ENCODE results near the gene FXYD4.

DNA sequence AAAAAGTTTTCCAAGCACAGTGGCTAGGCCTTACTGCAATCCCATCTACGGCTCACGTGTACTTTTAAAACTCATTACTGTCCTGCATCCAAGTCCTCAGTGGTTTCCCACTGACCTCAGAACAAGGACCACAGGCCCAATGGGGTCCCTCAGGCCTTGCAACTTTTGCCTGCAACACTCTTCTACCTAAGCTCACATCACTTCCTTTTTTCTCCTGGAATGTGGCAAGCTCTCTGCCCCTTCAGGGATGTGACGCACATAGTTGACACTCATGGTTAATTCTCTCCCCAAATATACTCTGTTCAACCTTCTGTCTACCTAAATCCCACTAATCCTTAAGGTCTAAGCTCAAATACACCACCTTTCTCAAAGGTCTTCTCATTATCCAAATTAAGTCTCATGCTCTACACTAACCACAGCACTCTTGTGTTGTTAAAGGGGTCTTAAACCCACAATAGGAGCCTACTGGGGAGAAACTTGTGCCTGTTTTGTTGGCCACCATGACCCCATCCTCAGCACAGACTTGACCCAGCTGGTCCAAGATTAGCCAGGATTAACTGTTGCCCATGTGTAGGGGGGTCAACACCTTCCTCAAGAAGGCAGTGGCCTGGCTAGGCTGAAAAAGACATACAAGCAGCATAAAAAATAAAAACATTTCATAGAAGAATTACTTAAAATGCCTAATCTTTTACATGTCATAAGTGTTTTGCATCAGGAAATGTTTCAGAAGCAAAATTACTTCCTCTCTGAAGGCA lies 22.3 kb downstream of the FXYD4 start:
- TF ChIP-seq POLR2A (IDR thresholded peaks at IDR 0.05) = no peak
- TF ChIP-seq CTCF (IDR thresholded peaks at IDR 0.05) = no peak
